ENCODE measurements around the gene MAP3K20. TPM values are rescaled to one million over a fixed set of nuclear protein-coding genes. Genes with fewer than 3 reads are reported as not detected.
A peak's percentile ranks its signal among the peaks of the same experiment; 100 is the strongest.

MAP3K20 gene
- total and polyA plus RNA-seq, 7 donors: 41.8 to 533 (median 366) TPM

DNA sequence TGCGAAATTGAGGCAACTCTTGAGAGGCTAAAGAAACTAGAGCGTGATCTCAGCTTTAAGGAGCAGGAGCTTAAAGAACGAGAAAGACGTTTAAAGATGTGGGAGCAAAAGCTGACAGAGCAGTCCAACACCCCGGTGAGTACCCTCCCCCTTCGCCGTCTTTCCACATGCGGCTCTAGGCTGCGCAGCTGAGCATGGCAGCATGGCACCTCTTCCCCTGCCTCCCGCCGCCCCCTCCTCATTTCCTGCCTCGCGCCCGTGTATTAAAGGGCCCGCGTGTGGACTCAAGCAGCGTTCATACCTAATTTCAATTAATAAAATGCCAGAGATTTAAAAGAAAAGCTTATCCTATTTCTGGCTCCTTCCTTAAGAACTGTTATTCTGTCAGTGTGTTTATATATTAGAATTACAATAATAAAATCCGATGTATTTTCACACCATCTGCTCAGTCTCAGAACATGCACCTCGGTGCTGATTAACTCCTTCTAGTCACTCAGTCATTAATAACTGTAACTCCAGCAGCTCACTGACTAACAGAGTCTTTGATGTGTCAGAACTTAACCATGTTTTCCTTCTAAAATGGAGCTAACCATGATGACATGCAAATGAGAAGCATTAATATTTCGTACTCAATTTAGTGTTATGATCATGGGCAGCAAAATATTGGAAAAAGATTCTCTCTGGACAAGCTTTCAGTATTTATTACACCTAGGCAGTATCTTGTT is 141.6 kb downstream of the MAP3K20 start:
- ATAC-seq (no peak), DNase-seq (no peak)
- WGBS, 3 donors: 82 to 86% (median 85%) methylated on average over 20 of the region's 20 CpGs
- intact Hi-C loops (cut with DNase I): no loop called here
- Histone ChIP-seq H3K9me3 (no peaks in the 10 kb centered on the region), H3K36me3 (ENCODE audit: insufficient read depth in 1 of 2, low read depth in 1 of 2) (peaks cover 0 to 43% of the 10 kb centered on the region in 2 donors), H3K4me3 (no peak overlapping the region), H3K27me3 (ENCODE audit: insufficient read depth in 3 of 3, low read length in 2 of 3) (no peaks in the 10 kb centered on the region), H3K27ac (peak overlapping the region; percentile 13), H3K4me1 (peaks cover 41% of the 10 kb centered on the region)
- TF ChIP-seq, protein P1, sequence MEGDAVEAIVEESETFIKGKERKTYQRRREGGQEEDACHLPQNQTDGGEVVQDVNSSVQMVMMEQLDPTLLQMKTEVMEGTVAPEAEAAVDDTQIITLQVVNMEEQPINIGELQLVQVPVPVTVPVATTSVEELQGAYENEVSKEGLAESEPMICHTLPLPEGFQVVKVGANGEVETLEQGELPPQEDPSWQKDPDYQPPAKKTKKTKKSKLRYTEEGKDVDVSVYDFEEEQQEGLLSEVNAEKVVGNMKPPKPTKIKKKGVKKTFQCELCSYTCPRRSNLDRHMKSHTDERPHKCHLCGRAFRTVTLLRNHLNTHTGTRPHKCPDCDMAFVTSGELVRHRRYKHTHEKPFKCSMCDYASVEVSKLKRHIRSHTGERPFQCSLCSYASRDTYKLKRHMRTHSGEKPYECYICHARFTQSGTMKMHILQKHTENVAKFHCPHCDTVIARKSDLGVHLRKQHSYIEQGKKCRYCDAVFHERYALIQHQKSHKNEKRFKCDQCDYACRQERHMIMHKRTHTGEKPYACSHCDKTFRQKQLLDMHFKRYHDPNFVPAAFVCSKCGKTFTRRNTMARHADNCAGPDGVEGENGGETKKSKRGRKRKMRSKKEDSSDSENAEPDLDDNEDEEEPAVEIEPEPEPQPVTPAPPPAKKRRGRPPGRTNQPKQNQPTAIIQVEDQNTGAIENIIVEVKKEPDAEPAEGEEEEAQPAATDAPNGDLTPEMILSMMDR (IDR thresholded peaks at IDR 0.05): no peak

DNA sequence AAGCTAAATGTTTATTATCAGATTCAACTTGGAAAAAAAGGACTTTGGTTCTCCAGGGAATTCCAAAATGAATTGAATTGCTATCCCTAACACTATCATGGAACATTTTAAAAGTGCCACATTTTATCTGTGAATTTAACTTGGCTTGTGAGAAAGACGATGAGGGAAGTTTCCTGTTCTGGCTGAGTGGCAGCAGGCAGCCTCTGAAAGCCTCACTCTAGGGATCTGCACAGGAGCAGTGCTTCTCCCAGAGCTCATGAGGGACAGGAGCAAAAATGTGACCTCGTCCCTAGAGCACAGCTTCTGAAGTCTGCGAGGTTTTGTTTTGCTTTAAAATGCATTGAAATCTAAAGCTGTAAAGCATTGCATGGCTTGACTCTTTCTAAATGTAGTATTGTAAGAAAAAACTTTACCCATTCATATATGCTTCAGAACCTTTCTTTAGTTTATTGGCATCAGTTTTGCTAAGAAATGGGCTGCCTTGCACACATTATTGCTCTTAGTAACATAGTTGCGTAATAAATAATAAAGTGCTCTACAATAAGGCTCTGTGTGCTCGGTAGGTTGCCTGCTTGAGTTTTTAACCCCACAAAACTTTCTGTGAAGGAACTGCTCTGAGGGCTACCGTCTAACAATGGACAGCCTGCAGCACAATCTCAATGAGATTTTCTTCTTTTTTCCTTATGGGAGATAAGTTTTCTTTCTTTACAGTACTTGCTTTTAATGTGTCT is 142.8 kb downstream of the MAP3K20 start:
- peak overlapping the region; percentile 13 for H3K27ac ChIP-seq
- intact Hi-C loops (cut with DNase I): no loop called here
- whole genome bisulfite sequencing, 3 donors: 41 to 53% (median 43%) methylated on average over 6 of the region's 6 CpGs
- H3K4me1 ChIP-seq: peaks cover 39% of the 10 kb centered on the region
- no peak for DNase-seq
- no peak for ATAC-seq
- no peaks in the 10 kb centered on the region for H3K27me3 ChIP-seq (ENCODE audit: insufficient read depth in 3 of 3, low read length in 2 of 3)
- TF ChIP-seq, protein P1 (IDR thresholded peaks at IDR 0.05): no peak
- H3K4me3 ChIP-seq: no peak overlapping the region
- peaks cover 0 to 46% of the 10 kb centered on the region in 2 donors for H3K36me3 ChIP-seq (ENCODE audit: insufficient read depth in 1 of 2, low read depth in 1 of 2)
- no peaks in the 10 kb centered on the region for H3K9me3 ChIP-seq

DNA sequence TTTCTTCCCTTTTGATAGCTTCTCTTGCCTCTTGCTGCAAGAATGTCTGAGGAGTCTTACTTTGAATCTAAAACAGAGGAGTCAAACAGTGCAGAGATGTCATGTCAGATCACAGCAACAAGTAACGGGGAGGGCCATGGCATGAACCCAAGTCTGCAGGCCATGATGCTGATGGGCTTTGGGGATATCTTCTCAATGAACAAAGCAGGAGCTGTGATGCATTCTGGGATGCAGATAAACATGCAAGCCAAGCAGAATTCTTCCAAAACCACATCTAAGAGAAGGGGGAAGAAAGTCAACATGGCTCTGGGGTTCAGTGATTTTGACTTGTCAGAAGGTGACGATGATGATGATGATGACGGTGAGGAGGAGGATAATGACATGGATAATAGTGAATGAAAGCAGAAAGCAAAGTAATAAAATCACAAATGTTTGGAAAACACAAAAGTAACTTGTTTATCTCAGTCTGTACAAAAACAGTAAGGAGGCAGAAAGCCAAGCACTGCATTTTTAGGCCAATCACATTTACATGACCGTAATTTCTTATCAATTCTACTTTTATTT is 145.6 kb downstream of the MAP3K20 start:
- WGBS, 3 donors: 95 to 97% (median 96%) methylated on average over 4 of the region's 4 CpGs
- no peaks in the 10 kb centered on the region for H3K27me3 ChIP-seq (ENCODE audit: insufficient read depth in 3 of 3, low read length in 2 of 3)
- intact Hi-C loops (cut with DNase I): no loop called here
- no peak overlapping the region for H3K4me3 ChIP-seq
- TF ChIP-seq, protein P1 (IDR thresholded peaks at IDR 0.05): no peak
- H3K36me3 ChIP-seq (ENCODE audit: insufficient read depth in 1 of 2, low read depth in 1 of 2): peaks cover 0 to 46% of the 10 kb centered on the region in 2 donors
- peaks cover 26% of the 10 kb centered on the region for H3K4me1 ChIP-seq
- H3K27ac ChIP-seq: peak overlapping the region; percentile 48
- no peak for ATAC-seq
- DNase-seq: no peak
- no peaks in the 10 kb centered on the region for H3K9me3 ChIP-seq

DNA sequence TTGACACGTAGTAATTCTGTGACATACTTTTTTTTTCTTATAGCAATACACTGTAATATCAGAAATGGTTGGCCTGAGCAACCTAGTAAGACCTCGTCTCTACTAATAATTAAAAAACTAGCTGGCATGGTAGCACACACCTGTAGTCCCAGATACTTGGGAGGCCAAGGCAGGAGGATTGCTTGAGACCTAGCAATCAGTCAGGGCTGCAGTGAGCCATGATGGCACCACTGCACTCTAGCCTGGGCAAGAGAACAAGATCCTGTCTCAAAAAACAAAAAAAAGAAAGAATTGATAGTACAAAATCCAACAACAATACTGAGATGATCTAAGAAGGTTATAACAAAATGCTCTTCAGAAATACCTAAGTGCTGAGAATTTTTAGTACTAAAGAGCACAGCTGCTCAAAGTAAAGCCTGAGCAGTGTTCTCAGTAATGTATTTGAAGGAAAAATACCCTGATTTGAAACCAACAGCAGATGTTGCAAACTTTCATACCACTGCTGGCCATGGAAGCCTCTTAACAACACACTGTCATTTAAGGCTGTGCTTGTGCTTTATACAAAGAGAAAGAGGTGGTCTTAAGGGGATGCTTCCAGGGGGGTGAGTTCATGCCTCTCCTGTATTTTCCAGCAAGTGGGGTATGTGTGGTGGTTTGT is 146.4 kb downstream of the MAP3K20 start:
- intact Hi-C loops (cut with DNase I): no loop called here
- DNase-seq: no peak
- 79 to 85% (median 85%) methylated on average over 2 of the region's 2 CpGs for WGBS, 3 donors

More for the DNA sequence above, 146.4 kb downstream of the MAP3K20 start:
- Histone ChIP-seq H3K4me3 (no peak overlapping the region), H3K4me1 (peaks cover 30% of the 10 kb centered on the region), H3K27ac (peak overlapping the region; percentile 20), H3K36me3 (ENCODE audit: insufficient read depth in 1 of 2, low read depth in 1 of 2) (peaks cover 0 to 41% of the 10 kb centered on the region in 2 donors), H3K9me3 (no peaks in the 10 kb centered on the region), H3K27me3 (ENCODE audit: insufficient read depth in 3 of 3, low read length in 2 of 3) (no peaks in the 10 kb centered on the region)
- TF ChIP-seq, protein P1 (IDR thresholded peaks at IDR 0.05): no peak
- no peak for ATAC-seq
